Muscle of back (tissue), 11 donors: ENCODE data around the gene DENND1B. TPM values are rescaled to one million over a fixed set of nuclear protein-coding genes. Genes with fewer than 3 reads are reported as not detected.
A peak's percentile ranks its signal among the peaks of the same experiment; 100 is the strongest.
"Not testable (repeated sequence)": the region's sequence is repeated elsewhere in the genome, so short reads cannot be mapped to it uniquely, and the experiment has no call there.

Experiments used
- DNase-seq, 3 donors: peaks; one replicate each; pipeline versions ENCODE4 v3.0.0 to v3.0.0-alpha.2; 2013
- polyA plus RNA-seq, 10 donors: library from polyadenylated mRNA; unstranded; fragments of 120-200 nt; gene quantifications; one replicate each; pipeline ENCODE4 v1.2.1, GENCODE V29; 2013; ENCODE audit not compliant: insufficient read length in 10 of 10

DENND1B gene
- polyA plus RNA-seq, 10 donors, result 3.3 to 6.3 (median 5.0) TPM

- no peak for DNase-seq
Measured at GRCh38 chr1:197632651-197633050, 142.6 kb downstream of the DENND1B start.

GRCh38 chr1:197632005-197632404, 143.3 kb downstream of the DENND1B start:
- no peak for DNase-seq

- DNase-seq, result no peak
Measured at GRCh38 chr1:197622371-197622770, 152.9 kb downstream of the DENND1B start.

GRCh38 chr1:197621761-197622160, 153.5 kb downstream of the DENND1B start:
- no peak for DNase-seq

- no peak for DNase-seq
Measured at GRCh38 chr1:197620714-197621163, 154.5 kb downstream of the DENND1B start.

GRCh38 chr1:197619008-197619640, 156.2 kb downstream of the DENND1B start:
- peak; percentile 14 to 42 (median 16) for DNase-seq

- DNase-seq, result peak; percentile 28 to 66 (median 29)
Measured at GRCh38 chr1:197618061-197618460, 157.2 kb downstream of the DENND1B start.

- DNase-seq, result no peak
Measured at GRCh38 chr1:197615693-197616011, 159.6 kb downstream of the DENND1B start.

GRCh38 chr1:197614916-197615692, 160.2 kb downstream of the DENND1B start:
- DNase-seq, result peak; percentile 3 to 25 (median 4)

GRCh38 chr1:197606168-197606845, 169.0 kb downstream of the DENND1B start:
- no peak for DNase-seq

- DNase-seq, result no peak
Measured at GRCh38 chr1:197604302-197604701, 171.0 kb downstream of the DENND1B start.

GRCh38 chr1:197600751-197601150, 174.5 kb downstream of the DENND1B start:
- no peak for DNase-seq

GRCh38 chr1:197599789-197600188, 175.5 kb downstream of the DENND1B start:
- DNase-seq, result no peak

- DNase-seq, result no peak
Measured at GRCh38 chr1:197598935-197599334, 176.3 kb downstream of the DENND1B start.

- no peak for DNase-seq
Measured at GRCh38 chr1:197595304-197595904, 179.9 kb downstream of the DENND1B start.

GRCh38 chr1:197590687-197591086, 184.6 kb downstream of the DENND1B start:
- DNase-seq, result no peak

- no peak for DNase-seq
Measured at GRCh38 chr1:197585809-197586208, 189.5 kb downstream of the DENND1B start.

- no peak for DNase-seq
Measured at GRCh38 chr1:197577580-197577979, 197.7 kb downstream of the DENND1B start.

- not testable (repeated sequence) for DNase-seq
Measured at GRCh38 chr1:197575531-197575930, 199.7 kb downstream of the DENND1B start.

GRCh38 chr1:197572169-197572568, 203.1 kb downstream of the DENND1B start:
- DNase-seq, result no peak

- no peak for DNase-seq
Measured at GRCh38 chr1:197567442-197567841, 207.8 kb downstream of the DENND1B start.

- no peak for DNase-seq
Measured at GRCh38 chr1:197561041-197561440, 214.2 kb downstream of the DENND1B start.
